Mesendoderm (in vitro differentiated cells): ENCODE data around the gene CASKIN2.
"Not testable (repeated sequence)": the region's sequence is repeated elsewhere in the genome, so short reads cannot be mapped to it uniquely, and the experiment has no call there.

Experiments used
- DNase-seq: peaks from one replicate; pipeline ENCODE4 v3.0.0; 2013
- H2AK5ac ChIP-seq: 2 replicates; pipeline ENCODE4 v1.6.1; 2013; ENCODE audit warnings: low read length, inconsistent platforms
- H2BK120ac ChIP-seq: 2 replicates; pipeline ENCODE4 v1.6.1; 2013; ENCODE audit warnings: low read depth, mild to moderate bottlenecking, low read length, moderate library complexity, mixed read lengths
- H2BK15ac ChIP-seq: replicated peaks from 2 replicates; pipeline ENCODE4 v1.6.1; 2013; ENCODE audit warnings: low read depth, mild to moderate bottlenecking, moderate library complexity
- H2BK5ac ChIP-seq: 2 replicates; pipeline ENCODE4 v1.6.1; 2013; ENCODE audit warnings: low read length, inconsistent platforms
- H3K18ac ChIP-seq: 2 replicates; pipeline ENCODE4 v1.6.1; 2013; ENCODE audit warnings: mild to moderate bottlenecking, low read length, mixed read lengths
- H3K23ac ChIP-seq: one replicate; pipeline ENCODE4 v1.6.1; 2013; ENCODE audit warnings: low read length
- H3K27ac ChIP-seq: 2 replicates; pipeline ENCODE4 v1.5.1; 2013; ENCODE audit warnings: low read depth, mild to moderate bottlenecking, inconsistent platforms, low read length, moderate library complexity
- H3K27me3 ChIP-seq: 2 replicates; pipeline ENCODE4 v1.6.1; 2013; ENCODE audit warnings: low read length, control low read depth, mild to moderate bottlenecking, inconsistent platforms; ENCODE audit not compliant: insufficient read depth, poor library complexity
- H3K36me3 ChIP-seq: 2 replicates; pipeline ENCODE4 v1.6.1; 2013; ENCODE audit warnings: low read length, inconsistent platforms; ENCODE audit not compliant: control insufficient read depth, insufficient read depth
- H3K4ac ChIP-seq: one replicate; pipeline ENCODE4 v1.6.1; 2013; ENCODE audit warnings: low read depth, mild to moderate bottlenecking, low read length, moderate library complexity
- H3K4me1 ChIP-seq: 2 replicates; pipeline ENCODE4 v1.6.1; 2013; ENCODE audit warnings: low read depth, low read length, inconsistent platforms; ENCODE audit not compliant: control insufficient read depth
- H3K4me2 ChIP-seq: 2 replicates; pipeline ENCODE4 v1.6.1; 2013; ENCODE audit warnings: low read length
- H3K4me3 ChIP-seq: 2 replicates; pipeline ENCODE4 v1.5.1; 2013; ENCODE audit warnings: mild to moderate bottlenecking, low read length
- H3K56ac ChIP-seq: one replicate; pipeline ENCODE4 v1.6.1; 2013; ENCODE audit warnings: low read length
- H3K79me1 ChIP-seq: 2 replicates; pipeline ENCODE4 v1.6.1; 2013; ENCODE audit warnings: low read length, inconsistent platforms
- H3K79me2 ChIP-seq: 2 replicates; pipeline ENCODE4 v1.6.1; 2013; ENCODE audit warnings: mild to moderate bottlenecking, low read length; ENCODE audit not compliant: control insufficient read depth, insufficient read depth
- H3K9ac ChIP-seq: 2 replicates; pipeline ENCODE4 v1.6.1; 2013; ENCODE audit warnings: low read length, inconsistent platforms
- H4K5ac ChIP-seq: one replicate; pipeline ENCODE4 v1.6.1; 2013; ENCODE audit warnings: low read length
- H4K8ac ChIP-seq: one replicate; pipeline ENCODE4 v1.6.1; 2013; ENCODE audit warnings: low read depth, mild to moderate bottlenecking, control low read depth, low read length, moderate library complexity
- WGBS: extraction: QIAGEN DNeasy Blood & Tissue Kit; methylation state at CpG from one replicate; pipeline ENCODE4 v1.1.7; 2013; ENCODE audit warnings: low lambda C conversion rate, missing lambda C conversion rate; ENCODE audit not compliant: insufficient coverage; ENCODE audit errors: extremely low coverage; 5-methylcytosine and 5-hydroxymethylcytosine counted together

The CASKIN2 gene

DNA sequence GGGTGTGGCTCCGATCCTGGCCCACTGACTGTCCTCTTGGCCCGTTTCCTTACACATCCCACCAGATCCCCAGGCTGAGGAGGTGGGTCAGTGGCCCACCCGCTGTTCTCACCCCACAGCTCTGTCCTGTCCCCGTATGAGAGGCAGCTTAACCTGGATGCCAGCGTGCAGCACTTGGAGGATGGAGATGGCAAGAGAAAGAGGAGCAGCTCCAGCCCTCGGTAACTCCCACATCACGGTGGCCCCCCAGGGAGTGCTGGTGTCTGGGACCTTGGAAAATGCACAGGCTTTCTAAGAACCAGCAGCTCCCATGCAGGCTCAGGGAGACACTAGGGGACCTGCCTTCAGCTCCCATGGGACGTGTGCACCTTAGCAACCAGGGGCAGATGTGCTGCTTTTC lies 6.0 kb upstream of the CASKIN2 start:
- Histone ChIP-seq H3K4me2 (no peak overlapping the region), H3K18ac (no peak overlapping the region), H2BK15ac (no peak overlapping the region), H3K4me3 (no peak overlapping the region), H3K23ac (no peak overlapping the region), H3K4ac (no peak overlapping the region), H3K56ac (no peak overlapping the region), H4K5ac (no peak overlapping the region), H2BK120ac (no peak overlapping the region), H3K9ac (no peak overlapping the region), H4K8ac (no peak overlapping the region), H2AK5ac (no peak overlapping the region), H3K27me3 (no peaks in the 10 kb centered on the region), H3K27ac (no peak overlapping the region), H3K4me1 (no peaks in the 10 kb centered on the region), H2BK5ac (no peak overlapping the region), H3K36me3 (peaks cover 3% of the 10 kb centered on the region), H3K79me2 (no peaks in the 10 kb centered on the region), H3K79me1 (peaks cover 6% of the 10 kb centered on the region)
- WGBS = no CpG with 5 or more reads among the region's 8 CpGs
- DNase-seq = no peak

DNA sequence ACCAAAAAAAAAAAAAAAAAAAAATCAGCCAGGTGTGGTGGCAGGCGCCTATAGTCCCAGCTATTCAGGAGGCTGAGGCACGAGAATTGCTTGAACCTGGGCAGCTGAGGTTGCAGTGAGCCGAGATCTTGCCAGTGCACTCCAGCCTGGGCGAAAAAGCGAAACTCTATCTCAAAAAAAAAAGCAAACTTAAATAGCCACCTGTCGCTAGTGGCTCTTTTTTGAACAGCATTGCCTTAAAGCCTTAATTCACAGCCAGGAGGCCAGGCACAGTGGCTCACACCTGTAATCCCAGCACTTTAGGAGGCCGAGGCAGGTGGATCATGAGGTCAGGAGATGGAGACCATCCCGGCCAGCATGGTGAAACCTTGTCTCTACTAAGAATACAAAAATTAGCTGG lies 5.1 kb upstream of the CASKIN2 start:
- H3K27me3 ChIP-seq, H3K79me2 ChIP-seq, H3K9ac ChIP-seq, H4K5ac ChIP-seq, H3K4me2 ChIP-seq, H2BK15ac ChIP-seq, H2BK5ac ChIP-seq, H3K4me3 ChIP-seq, H3K79me1 ChIP-seq, H3K18ac ChIP-seq, H3K36me3 ChIP-seq, DNase-seq, H3K4ac ChIP-seq, H2AK5ac ChIP-seq, H3K27ac ChIP-seq, H3K23ac ChIP-seq, H3K4me1 ChIP-seq, H3K56ac ChIP-seq, H2BK120ac ChIP-seq, H4K8ac ChIP-seq: not testable (repeated sequence)
- WGBS = no CpG with 5 or more reads among the region's 8 CpGs

DNA sequence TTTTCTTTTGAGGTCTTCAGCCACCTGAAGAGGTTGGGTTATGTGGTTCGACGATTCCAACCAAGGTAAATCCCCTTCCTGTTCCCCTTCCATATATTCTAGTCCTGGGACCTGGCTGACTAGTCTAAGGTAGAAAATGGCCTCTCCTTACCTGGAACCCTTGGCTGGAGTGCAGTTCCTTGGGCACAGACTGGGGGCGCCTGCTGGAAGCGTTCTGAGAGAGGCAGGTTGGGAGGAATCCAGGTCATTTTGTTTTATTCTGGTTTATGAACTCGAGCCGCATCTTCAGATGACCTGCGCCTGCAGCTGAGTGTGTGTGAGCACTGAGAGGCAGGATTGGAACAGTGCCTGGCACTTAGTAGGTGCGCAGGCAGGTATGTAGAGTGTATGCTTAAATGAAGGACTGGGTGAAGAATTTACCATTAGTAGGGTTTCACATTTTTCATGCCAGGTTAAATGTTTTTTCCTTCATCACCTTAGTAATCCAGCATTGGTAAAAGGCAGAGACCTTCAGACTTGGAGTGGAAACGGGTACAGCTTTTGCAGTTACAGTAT lies 3.7 kb upstream of the CASKIN2 start:
- H3K4me3 ChIP-seq = no peak overlapping the region
- no peak overlapping the region for H2BK5ac ChIP-seq
- no peak overlapping the region for H3K9ac ChIP-seq
- H2BK120ac ChIP-seq = no peak overlapping the region
- no peak overlapping the region for H3K56ac ChIP-seq
- H3K18ac ChIP-seq = no peak overlapping the region
- no CpG with 5 or more reads among the region's 9 CpGs for WGBS
- no peak overlapping the region for H3K27ac ChIP-seq
- H3K4me2 ChIP-seq = no peak overlapping the region
- H3K79me2 ChIP-seq = peaks cover 2% of the 10 kb centered on the region
- no peak overlapping the region for H4K8ac ChIP-seq
- H2BK15ac ChIP-seq = no peak overlapping the region
- no peak overlapping the region for H3K4ac ChIP-seq
- peaks cover 12% of the 10 kb centered on the region for H3K79me1 ChIP-seq
- H2AK5ac ChIP-seq = no peak overlapping the region
- H3K23ac ChIP-seq = no peak overlapping the region
- H3K4me1 ChIP-seq = peaks cover 3% of the 10 kb centered on the region
- H4K5ac ChIP-seq = no peak overlapping the region
- H3K27me3 ChIP-seq = no peaks in the 10 kb centered on the region
- DNase-seq = no peak
- H3K36me3 ChIP-seq = peaks cover 3% of the 10 kb centered on the region

DNA sequence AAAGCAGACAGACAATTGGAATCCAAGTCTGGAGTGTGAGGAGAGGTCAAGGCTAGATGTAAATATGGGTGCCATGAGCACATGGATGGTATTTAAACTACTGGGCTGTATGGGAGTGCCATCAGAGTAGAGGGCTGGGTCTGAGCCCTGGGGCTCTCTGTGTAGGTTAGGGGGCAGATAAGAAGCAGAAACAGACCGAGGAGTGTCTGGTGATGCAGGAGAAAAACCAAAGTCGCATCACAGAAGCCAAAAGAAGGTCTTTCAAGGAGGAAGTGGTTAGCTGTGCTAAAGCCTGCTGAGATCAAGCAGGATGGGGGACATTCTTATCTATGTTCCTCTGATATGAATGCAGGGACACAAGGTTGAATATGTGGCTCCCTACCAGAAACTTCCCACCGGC lies 2.9 kb upstream of the CASKIN2 start:
- WGBS = no CpG with 5 or more reads among the region's 3 CpGs
- peaks cover 3% of the 10 kb centered on the region for H3K36me3 ChIP-seq
- no peak overlapping the region for H2BK15ac ChIP-seq
- H3K27me3 ChIP-seq = no peaks in the 10 kb centered on the region
- no peak overlapping the region for H3K4me2 ChIP-seq
- H3K4me3 ChIP-seq = no peak overlapping the region
- H2AK5ac ChIP-seq = no peak overlapping the region
- DNase-seq = no peak
- no peak overlapping the region for H4K8ac ChIP-seq
- H2BK5ac ChIP-seq = no peak overlapping the region
- H3K79me1 ChIP-seq = peaks cover 14% of the 10 kb centered on the region
- H3K4me1 ChIP-seq = peaks cover 3% of the 10 kb centered on the region
- H3K4ac ChIP-seq = no peak overlapping the region
- no peak overlapping the region for H3K27ac ChIP-seq
- H2BK120ac ChIP-seq = no peak overlapping the region
- no peak overlapping the region for H3K23ac ChIP-seq
- H3K56ac ChIP-seq = no peak overlapping the region
- peaks cover 2% of the 10 kb centered on the region for H3K79me2 ChIP-seq
- no peak overlapping the region for H3K9ac ChIP-seq
- H4K5ac ChIP-seq = no peak overlapping the region
- H3K18ac ChIP-seq = no peak overlapping the region

DNA sequence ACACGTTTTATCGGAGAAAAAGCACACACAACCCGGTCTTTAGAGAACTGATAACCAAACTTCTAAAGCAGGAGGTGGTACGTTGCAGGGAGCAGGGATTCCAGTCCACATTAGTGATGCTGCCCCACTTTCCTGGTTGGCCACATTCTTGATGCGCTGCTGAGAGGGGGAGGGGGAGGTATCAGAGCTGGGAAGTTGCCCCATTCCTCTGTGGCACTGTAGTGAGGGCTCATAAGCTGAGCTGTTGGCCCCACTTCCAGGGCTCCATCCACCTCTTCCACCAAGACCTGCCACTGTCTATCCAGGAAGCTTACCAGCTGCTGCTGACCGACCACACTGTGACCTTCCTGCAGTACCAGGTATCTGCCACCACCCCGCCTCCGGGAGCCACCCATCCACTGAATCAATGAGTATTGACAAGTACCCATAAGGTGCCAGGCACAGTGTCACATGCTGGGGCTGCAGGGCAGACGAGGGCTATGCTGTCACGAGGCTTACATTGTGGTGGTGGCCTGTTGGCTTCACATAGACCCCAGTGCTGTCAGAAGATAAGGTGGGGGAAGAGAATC lies 2.0 kb upstream of the CASKIN2 start:
- no peak overlapping the region for H2BK120ac ChIP-seq
- no peaks in the 10 kb centered on the region for H3K27me3 ChIP-seq
- no peak overlapping the region for H2BK15ac ChIP-seq
- H2BK5ac ChIP-seq = no peak overlapping the region
- H3K36me3 ChIP-seq = peaks cover 2% of the 10 kb centered on the region
- H3K56ac ChIP-seq = peak overlapping the region; percentile 92
- H3K4me1 ChIP-seq = peaks cover 3% of the 10 kb centered on the region
- H3K4me2 ChIP-seq = peak overlapping the region; percentile 35
- peak overlapping the region; percentile 85 for H3K9ac ChIP-seq
- peak; percentile 45 for DNase-seq
- peaks cover 14% of the 10 kb centered on the region for H3K79me1 ChIP-seq
- no peak overlapping the region for H2AK5ac ChIP-seq
- H3K18ac ChIP-seq = no peak overlapping the region
- H3K4me3 ChIP-seq = peak overlapping the region; percentile 81
- H3K27ac ChIP-seq = no peak overlapping the region
- H3K23ac ChIP-seq = no peak overlapping the region
- H4K5ac ChIP-seq = no peak overlapping the region
- no peak overlapping the region for H4K8ac ChIP-seq
- no CpG with 5 or more reads among the region's 10 CpGs for WGBS
- peaks cover 2% of the 10 kb centered on the region for H3K79me2 ChIP-seq
- H3K4ac ChIP-seq = no peak overlapping the region
